Activated CD4-positive, alpha-beta T cell treated with anti-CD3 and anti-CD28 coated beads for 36 hours (primary cell): Measurements from ENCODE around the gene PPP1R1B. TPM values are rescaled to one million over a fixed set of nuclear protein-coding genes. Genes with fewer than 3 reads are reported as not detected.

Experiments
- ATAC-seq: fragments of 200-7000 bp; cut with Tn5 transposase; one replicate; pipeline ENCODE4 v1.10.0; 2021; ENCODE audit warnings: mild to moderate bottlenecking, moderate library complexity
- CTCF ChIA-PET: fragments of 350-600 bp; sonication (Branson Sonifier 250); formaldehyde crosslinking; loops from one replicate; lab custom pipeline; 2021; ENCODE audit warnings: antibody characterized with exemption; lab: Charles Lee
- POLR2A ChIA-PET: fragments of 350-600 bp; sonication (Branson Sonifier 250); formaldehyde crosslinking; loops from one replicate; lab custom pipeline; 2021; ENCODE audit warnings: antibody characterized with exemption, inconsistent platforms; lab: Charles Lee
- DNase-seq: peaks from one replicate; pipeline ENCODE4 v3.0.0-alpha.2; 2020
- H3K27ac Mint-ChIP-seq: one replicate; pipeline ENCODE4 v1.8.0; 2021; ENCODE audit warnings: mixed read lengths
- H3K27me3 Mint-ChIP-seq: one replicate; pipeline ENCODE4 v1.8.0; 2021; ENCODE audit warnings: mixed read lengths
- H3K36me3 Mint-ChIP-seq: one replicate; pipeline ENCODE4 v1.8.0; 2021; ENCODE audit warnings: low read depth, mixed read lengths
- H3K4me1 Mint-ChIP-seq: one replicate; pipeline ENCODE4 v1.8.0; 2021; ENCODE audit warnings: mixed read lengths
- H3K4me3 Mint-ChIP-seq: one replicate; pipeline ENCODE4 v1.8.0; 2021; ENCODE audit warnings: mild to moderate bottlenecking, moderate library complexity, mixed read lengths
- H3K9me3 Mint-ChIP-seq: one replicate; pipeline ENCODE4 v1.8.0; 2021; ENCODE audit warnings: low read depth, mixed read lengths
- intact Hi-C, 2 experiments: fragments of 100-400 bp; cut with DNase I in 1 of 2; cut with micrococcal nuclease in 1 of 2; formaldehyde crosslinking; loops; one replicate each; pipeline versions ENCODE4 v1.14.2 to v1.15.1; 2022 to 2024; cut with DNase I, micrococcal nuclease
- total RNA-seq, 2 experiments: library from RNA; stranded (reverse); gene quantifications; one replicate each; pipeline ENCODE4 v1.2.3, GENCODE V29; 2021

Gene PPP1R1B
- total RNA-seq, 2 experiments from 2014 or later: 0.18 TPM; not detected in 1

DNA sequence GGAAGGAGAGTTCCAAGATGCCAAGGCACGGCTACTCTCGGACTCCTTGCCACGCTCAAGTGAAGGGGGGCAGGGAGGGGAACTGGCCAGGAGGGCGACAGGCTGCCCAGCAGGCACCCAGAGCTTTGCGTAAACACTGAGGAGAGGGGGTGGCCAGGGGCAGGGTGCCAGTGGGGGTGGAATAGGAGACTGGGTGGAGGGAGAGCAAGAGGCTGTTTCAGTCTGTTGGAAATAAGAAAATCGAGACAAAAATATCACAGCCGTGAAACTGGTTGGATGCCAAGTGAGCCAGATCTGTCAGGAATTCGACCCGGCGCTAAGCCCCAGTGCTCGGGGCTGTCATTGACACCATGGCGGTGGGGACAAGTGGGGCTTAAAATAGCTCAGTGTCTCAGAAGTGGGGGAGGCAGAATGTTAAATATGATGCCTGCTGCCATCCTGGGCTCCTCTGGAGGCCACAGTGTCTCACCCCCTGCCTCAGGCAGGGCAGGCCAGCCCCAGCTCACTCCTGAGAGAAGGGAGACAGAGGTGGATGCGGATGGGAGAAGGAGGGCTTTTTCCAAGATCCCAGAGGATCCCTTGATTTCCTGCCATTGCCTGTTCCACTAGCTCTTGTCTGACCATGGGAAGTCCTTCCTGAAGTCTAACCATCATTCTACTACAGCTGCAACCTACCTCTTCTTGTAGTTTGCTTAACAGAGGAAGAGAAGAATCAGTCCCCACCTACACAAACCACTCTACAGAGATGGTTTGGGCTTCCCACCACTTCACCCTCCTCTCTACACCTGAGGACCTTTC lies 51.0 kb downstream of the PPP1R1B start:
- peaks cover 56% of the 10 kb centered on the region for H3K4me1 Mint-ChIP-seq
- intact Hi-C loops: no loop called here
- no peaks in the 10 kb centered on the region for H3K9me3 Mint-ChIP-seq
- peak overlapping the region; percentile 37 for H3K27ac Mint-ChIP-seq
- H3K36me3 Mint-ChIP-seq: peaks cover 7% of the 10 kb centered on the region
- H3K27me3 Mint-ChIP-seq: no peaks in the 10 kb centered on the region
- no peak for ATAC-seq
- no peak overlapping the region for H3K4me3 Mint-ChIP-seq
- ChIA-PET POLR2A (no interaction called here), CTCF (interaction anchor here (0.7 to 2.0 kb wide), 8 partner anchors 9 to 157 kb away, joined by 3 to 8 read pairs (median 4); partner anchors contain the start of gene PNMT)
- DNase-seq: no peak

DNA sequence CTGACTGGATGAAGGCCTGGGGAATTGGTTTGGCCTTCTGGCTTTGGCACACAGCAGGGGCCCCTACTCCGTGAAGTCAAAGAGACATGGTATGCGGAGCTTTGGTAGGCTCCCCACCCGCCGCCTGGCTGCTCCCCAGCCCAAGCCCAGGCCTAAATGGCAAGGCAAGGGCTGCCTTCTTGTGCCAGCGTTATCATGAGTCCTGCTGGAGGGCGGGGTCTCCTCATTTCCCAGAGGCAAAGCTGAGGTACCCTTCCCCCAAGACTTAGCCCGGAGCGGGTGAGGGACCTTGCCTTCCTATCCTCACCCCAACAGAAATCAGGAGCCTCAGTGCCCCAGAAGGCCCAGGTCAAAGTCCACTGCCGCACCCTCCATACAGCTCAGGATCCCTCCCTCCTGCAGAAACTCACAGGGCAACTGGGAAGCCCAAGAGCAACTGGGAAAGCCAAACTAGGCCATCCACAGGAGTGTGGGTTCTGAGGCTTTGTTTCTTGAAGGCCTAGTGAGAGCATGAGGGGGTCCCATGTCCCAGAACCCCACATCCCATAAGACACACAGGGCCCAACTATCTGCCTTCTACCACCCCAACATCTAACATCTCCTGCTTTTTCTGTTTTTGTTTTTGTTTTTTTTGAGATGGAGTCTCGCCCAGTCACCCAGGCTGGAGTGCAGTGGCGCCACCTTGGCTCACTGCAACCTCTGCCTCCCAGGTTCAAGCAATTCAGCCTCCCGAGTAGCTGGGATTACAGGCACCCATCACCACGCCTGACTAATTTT lies 51.8 kb downstream of the PPP1R1B start:
- H3K4me3 Mint-ChIP-seq: no peak overlapping the region
- peaks cover 9% of the 10 kb centered on the region for H3K36me3 Mint-ChIP-seq
- DNase-seq (no peak), ATAC-seq (peak; percentile 2)
- CTCF ChIA-PET: interaction anchor here (0.7 to 1.8 kb wide), 7 partner anchors 10 to 443 kb away, joined by 3 to 11 read pairs (median 5); partner anchors contain the start of gene PNMT
- peak overlapping the region; percentile 90 for H3K27ac Mint-ChIP-seq
- peaks cover 56% of the 10 kb centered on the region for H3K4me1 Mint-ChIP-seq
- intact Hi-C loops: no loop called here
- no peaks in the 10 kb centered on the region for H3K27me3 Mint-ChIP-seq
- H3K9me3 Mint-ChIP-seq: no peaks in the 10 kb centered on the region
- POLR2A ChIA-PET: no interaction called here

DNA sequence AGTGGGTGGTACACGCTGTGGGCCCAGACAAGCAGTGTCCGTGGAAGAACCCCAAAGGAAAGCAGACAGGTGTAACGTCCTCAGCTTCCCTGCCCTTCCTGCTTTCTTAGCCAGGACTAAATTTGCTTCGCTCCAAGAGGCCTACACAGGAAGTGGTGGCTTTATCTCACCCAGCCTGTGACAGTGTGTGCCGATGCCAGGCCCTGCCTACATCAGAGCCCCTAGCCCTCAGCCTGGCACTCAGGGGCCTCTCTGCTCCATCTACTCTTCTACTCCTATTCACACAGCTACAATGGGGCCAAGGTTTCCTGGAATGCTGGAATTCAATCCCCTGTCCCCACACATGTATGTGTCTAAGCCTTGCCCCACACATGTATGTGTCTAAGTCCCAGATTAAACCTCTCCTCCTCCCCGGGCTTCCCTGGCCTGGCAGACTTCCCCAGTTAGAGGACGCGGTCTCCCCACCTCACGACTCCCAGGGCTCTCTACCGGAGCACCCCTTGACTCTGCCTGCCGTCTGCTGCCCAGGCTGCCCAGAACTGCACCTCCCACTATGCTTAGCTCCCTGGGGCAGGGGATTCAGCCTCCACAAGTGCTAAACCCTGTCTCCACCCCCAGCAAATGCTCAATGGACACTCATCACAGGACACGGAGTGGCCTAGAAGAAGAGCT lies 52.9 kb downstream of the PPP1R1B start:
- H3K27me3 Mint-ChIP-seq: no peaks in the 10 kb centered on the region
- no peak overlapping the region for H3K4me3 Mint-ChIP-seq
- H3K9me3 Mint-ChIP-seq: no peaks in the 10 kb centered on the region
- ATAC-seq: peak; percentile 79
- intact Hi-C loops: no loop called here
- peak overlapping the region; percentile 90 for H3K27ac Mint-ChIP-seq
- peaks cover 9% of the 10 kb centered on the region for H3K36me3 Mint-ChIP-seq
- POLR2A ChIA-PET: no interaction called here
- H3K4me1 Mint-ChIP-seq: peaks cover 56% of the 10 kb centered on the region
- peak; percentile 55 for DNase-seq
- CTCF ChIA-PET: interaction anchor here (0.6 to 1.8 kb wide), 9 partner anchors 8 to 444 kb away, joined by 3 to 11 read pairs (median 4); partner anchors contain the start of gene PNMT

- H3K27ac Mint-ChIP-seq: no peak overlapping the region
- H3K27me3 Mint-ChIP-seq: no peaks in the 10 kb centered on the region
- H3K9me3 Mint-ChIP-seq: no peaks in the 10 kb centered on the region
- CTCF ChIA-PET: interaction anchor here (0.6 to 0.8 kb wide), 2 partner anchors 47 to 196 kb away, joined by 3 to 4 read pairs; no protein-coding TSS in a partner anchor
- DNase-seq: no peak
- H3K4me1 Mint-ChIP-seq: peaks cover 38% of the 10 kb centered on the region
- intact Hi-C loops: no loop called here
- H3K36me3 Mint-ChIP-seq: peaks cover 12% of the 10 kb centered on the region
- H3K4me3 Mint-ChIP-seq: no peak overlapping the region
- ATAC-seq: no peak
- POLR2A ChIA-PET: no interaction called here
These were observed 56.7 kb downstream of the PPP1R1B start for GRCh38 chr17:39683295-39683939.

- POLR2A ChIA-PET: no interaction called here
- H3K4me3 Mint-ChIP-seq: no peak overlapping the region
These were observed 57.8 kb downstream of the PPP1R1B start for GRCh38 chr17:39684369-39685192.

More at GRCh38 chr17:39684369-39685192, 57.8 kb downstream of the PPP1R1B start:
- Mint-ChIP-seq H3K36me3 (peaks cover 9% of the 10 kb centered on the region), H3K4me1 (peaks cover 34% of the 10 kb centered on the region), H3K27me3 (no peaks in the 10 kb centered on the region), H3K9me3 (no peaks in the 10 kb centered on the region), H3K27ac (no peak overlapping the region)
- DNase-seq (no peak), ATAC-seq (no peak)
- CTCF ChIA-PET: interaction anchor here (0.7 to 1.4 kb wide), 2 partner anchors 34 to 41 kb away, joined by 3 to 4 read pairs; no protein-coding TSS in a partner anchor
- intact Hi-C loops: loop anchor here (5.0 kb wide), 4 partner anchors 48 to 533 kb away; partner anchors contain the start of genes MED24 (in 1 of the 2), MIEN1 (in 1 of the 2) and WIPF2 (in 1 of the 2)

Other genes starting within 250 kb of the PPP1R1B start
- 10 to 100 TPM; 16.9 to 18.9 TPM for gene FBXL20, start 225.3 kb upstream of the PPP1R1B start, total RNA-seq
- gene MED1, start 175.7 kb upstream of the PPP1R1B start, total RNA-seq: 10 to 100 TPM; 66.1 to 76.1 TPM
- 10 to 100 TPM; 65.9 to 83.3 TPM for gene CDK12, start 165.5 kb upstream of the PPP1R1B start, total RNA-seq
- not detected for gene NEUROD2, start 19.0 kb upstream of the PPP1R1B start, total RNA-seq
- 10 to 100 TPM; 46.8 to 77.9 TPM for gene STARD3, start 10.2 kb downstream of the PPP1R1B start, total RNA-seq
- under 1 TPM; 0.82 to 0.95 TPM for gene TCAP, start 38.4 kb downstream of the PPP1R1B start, total RNA-seq
- not detected for gene PNMT, start 41.5 kb downstream of the PPP1R1B start, total RNA-seq
- 10 to 100 TPM in 1 of 2 experiments, 1 to 10 TPM in 1; 8.6 to 11.9 TPM for gene PGAP3, start 61.1 kb downstream of the PPP1R1B start, total RNA-seq
- gene ERBB2, start 73.1 kb downstream of the PPP1R1B start, total RNA-seq: 1 to 10 TPM; 5.8 to 6.0 TPM
- gene MIEN1, start 103.6 kb downstream of the PPP1R1B start, total RNA-seq: 10 to 100 TPM; 32.5 to 39.4 TPM
- gene GRB7, start 111.0 kb downstream of the PPP1R1B start, total RNA-seq: 1 to 10 TPM; 2.0 to 3.3 TPM
- 10 to 100 TPM; 37.6 to 50.4 TPM for gene IKZF3, start 237.4 kb downstream of the PPP1R1B start, total RNA-seq
- gene ZPBP2, start 241.2 kb downstream of the PPP1R1B start, total RNA-seq: under 1 TPM; 0.19 to 0.34 TPM